HepG2 (cell line): ENCODE measurements around the gene LRRC51. TPM values are rescaled to one million over a fixed set of nuclear protein-coding genes. Genes with fewer than 3 reads are reported as not detected.

Source experiments
- CBX5 ChIP-seq: sonication (generic); formaldehyde crosslinking; IDR thresholded peaks from 2 replicates; pipeline ENCODE4 v1.4.0; 2020; ENCODE audit warnings: missing genetic modification reagents, borderline replicate concordance
- EEA1 ChIP-seq: sonication (generic); formaldehyde crosslinking; IDR thresholded peaks from 2 replicates; pipeline ENCODE4 v1.5.1; 2020; ENCODE audit warnings: mild to moderate bottlenecking, missing genetic modification reagents, borderline replicate concordance
- KMT2B ChIP-seq: IDR thresholded peaks from 2 replicates; pipeline ENCODE4 v1.6.1; 2016; ENCODE audit warnings: missing genetic modification reagents, missing compliant biosample characterization
- RFXAP ChIP-seq: sonication (generic); formaldehyde crosslinking; IDR thresholded peaks from 2 replicates; pipeline ENCODE4 v1.4.0; 2020; ENCODE audit warnings: missing genetic modification reagents, borderline replicate concordance
- TAF15 ChIP-seq: fragments of 200-400 bp; formaldehyde crosslinking; IDR thresholded peaks from one replicate; pipeline ENCODE4 v1.6.1; 2018; ENCODE audit warnings: mild to moderate bottlenecking, low read depth, low read length; ENCODE audit not compliant: poor library complexity, severe bottlenecking
- U2AF2 ChIP-seq: fragments of 200-400 bp; formaldehyde crosslinking; IDR thresholded peaks from 2 replicates; pipeline ENCODE4 v1.6.1; 2017; ENCODE audit warnings: low read depth, mild to moderate bottlenecking, low read length
- ZMYM4 ChIP-seq: sonication (generic); formaldehyde crosslinking; IDR thresholded peaks from 2 replicates; pipeline ENCODE4 v1.8.1; 2023; ENCODE audit warnings: mild to moderate bottlenecking, missing genetic modification reagents
- ZNF274 ChIP-seq: sonication (generic); formaldehyde crosslinking; IDR thresholded peaks from 2 replicates; pipeline ENCODE4 v1.5.1; 2020; ENCODE audit warnings: mild to moderate bottlenecking, missing genetic modification reagents
- ZNF343 ChIP-seq: sonication (generic); formaldehyde crosslinking; IDR thresholded peaks from 2 replicates; pipeline ENCODE4 v1.4.0; 2020; ENCODE audit warnings: mild to moderate bottlenecking, missing genetic modification reagents
- ZNF652 ChIP-seq: IDR thresholded peaks from 2 replicates; pipeline ENCODE4 v1.6.1; 2016; ENCODE audit warnings: low read depth, borderline replicate concordance
- ZNF7 ChIP-seq: IDR thresholded peaks from 2 replicates; pipeline ENCODE4 v1.6.1; 2016; ENCODE audit warnings: missing biosample characterization, missing genetic modification reagents
- ZNF839 ChIP-seq: sonication (generic); formaldehyde crosslinking; IDR thresholded peaks from 2 replicates; pipeline ENCODE4 v1.4.0; 2020; ENCODE audit warnings: missing genetic modification reagents, mild to moderate bottlenecking, borderline replicate concordance
- polyA plus RNA-seq, 8 experiments: library from polyadenylated mRNA; depleted of rRNA in 3 of 8; stranded (reverse) in 7 of 8; unstranded in 1 of 8; fragments of >200 nt; fragmentation: Illumina TruSeq in 4 of 8; extraction: Trizol in 4 of 8; gene quantifications; 2 replicates each; pipeline versions ENCODE4 v1.2.1 to v1.2.3, GENCODE V29; 2011 to 2016; ENCODE audit warnings: low read depth in 4 of 8, missing spikeins in 1 of 8, mixed read lengths in 1 of 8; ENCODE audit not compliant: insufficient read depth in 1 of 8
- total RNA-seq, 5 experiments: library from RNA; depleted of rRNA; stranded (reverse); fragments of >200 nt; fragmentation: Illumina TruSeq; extraction: Trizol; gene quantifications; 2 replicates each; pipeline ENCODE4 v1.2.3, GENCODE V29; 2016; ENCODE audit warnings: low read depth in 1 of 5
- TF ChIP-seq, protein P1 (sequence below): sonication (generic); formaldehyde crosslinking; IDR thresholded peaks from 2 replicates; pipeline ENCODE4 v1.4.0; 2020; ENCODE audit warnings: missing genetic modification reagents
- TF ChIP-seq, protein P2 (sequence below): sonication (generic); formaldehyde crosslinking; IDR thresholded peaks from 2 replicates; pipeline ENCODE4 v1.4.0; 2020; ENCODE audit warnings: missing genetic modification reagents
- TF ChIP-seq, protein P3 (sequence below): sonication (generic); formaldehyde crosslinking; conservative IDR thresholded peaks from 2 replicates; pipeline ENCODE4 v1.8.0; 2022; ENCODE audit warnings: missing genetic modification reagents
- TF ChIP-seq, protein P4 (sequence below): fragments of 450-650 bp; IDR thresholded peaks from 2 replicates; pipeline ENCODE4 v1.6.1; 2016
- TF ChIP-seq, protein P5 (sequence below): sonication (generic); formaldehyde crosslinking; IDR thresholded peaks from 2 replicates; pipeline ENCODE4 v1.4.0; 2020; ENCODE audit warnings: mild to moderate bottlenecking, missing genetic modification reagents
- TF ChIP-seq, protein P6 (sequence below): sonication (generic); formaldehyde crosslinking; IDR thresholded peaks from 2 replicates; pipeline ENCODE4 v1.4.0; 2020; ENCODE audit warnings: missing genetic modification reagents, borderline replicate concordance

LRRC51 gene
- total and polyA plus RNA-seq, 2 of the 13 experiments (the other 11 are each of a cell fraction or from before 2014, with no cell fraction given), result 5.3 to 6.0 TPM

DNA sequence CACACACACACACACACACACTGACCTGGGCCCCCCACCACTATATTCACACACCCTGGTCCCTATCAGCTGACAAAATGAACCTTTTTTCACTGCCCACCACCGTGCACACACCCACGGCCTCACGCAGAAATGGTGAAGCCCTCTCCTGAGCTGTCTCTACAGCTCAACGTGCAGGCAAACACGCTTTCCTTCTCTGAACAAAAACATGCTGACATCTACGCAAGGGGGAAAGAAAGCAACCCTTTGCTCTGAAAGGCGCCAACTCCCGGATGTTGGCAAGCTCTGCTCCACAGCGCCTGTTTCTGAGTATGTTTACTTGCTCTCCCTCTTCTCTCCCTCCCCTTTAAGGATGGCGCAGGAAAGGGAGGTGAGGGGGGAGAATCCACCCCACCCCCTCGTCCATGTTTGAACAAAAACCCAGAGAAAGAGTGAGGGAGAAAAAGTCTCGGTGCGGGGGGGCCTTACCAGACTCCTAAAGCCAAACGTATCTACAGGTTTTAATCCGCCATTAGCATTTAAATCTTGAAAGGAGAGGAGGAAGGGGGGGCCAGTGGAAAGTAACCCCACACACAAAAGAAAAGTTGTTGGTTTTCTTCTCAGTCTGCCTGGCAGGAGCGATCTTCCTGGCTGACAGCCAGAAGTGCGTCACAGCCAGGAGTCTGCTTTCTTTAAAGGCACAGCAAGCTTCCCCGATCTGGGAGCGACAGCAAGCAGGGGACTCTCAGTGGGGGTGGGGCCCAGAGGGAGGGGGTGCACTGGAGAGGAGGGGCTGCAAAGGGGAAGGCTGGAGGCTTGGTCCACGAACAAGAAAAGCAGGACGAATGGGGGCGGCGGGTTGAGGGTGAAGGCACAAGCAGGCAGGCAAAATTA is 39.9 kb upstream of the LRRC51 start (continued):
- TF ChIP-seq, protein P1, sequence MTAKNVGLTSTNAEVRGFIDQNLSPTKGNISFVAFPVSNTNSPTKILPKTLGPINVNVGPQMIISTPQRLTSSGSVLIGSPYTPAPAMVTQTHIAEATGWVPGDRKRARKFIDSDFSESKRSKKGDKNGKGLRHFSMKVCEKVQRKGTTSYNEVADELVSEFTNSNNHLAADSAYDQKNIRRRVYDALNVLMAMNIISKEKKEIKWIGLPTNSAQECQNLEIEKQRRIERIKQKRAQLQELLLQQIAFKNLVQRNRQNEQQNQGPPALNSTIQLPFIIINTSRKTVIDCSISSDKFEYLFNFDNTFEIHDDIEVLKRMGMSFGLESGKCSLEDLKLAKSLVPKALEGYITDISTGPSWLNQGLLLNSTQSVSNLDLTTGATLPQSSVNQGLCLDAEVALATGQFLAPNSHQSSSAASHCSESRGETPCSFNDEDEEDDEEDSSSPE (CRISPR knock-in tag), result peak; percentile 68; the same call in 1 of the 2 replicates
- TF ChIP-seq KMT2B (CRISPR knock-in tag) (no peak), U2AF2 (no peak), EEA1 (CRISPR knock-in tag) (no peak), ZNF839 (no peak), ZNF274 (CRISPR knock-in tag) (no peak), ZMYM4 (CRISPR knock-in tag) (0 out of 2 replicates have a peak, but pooled peaks have one; percentile 29), ZNF343 (CRISPR knock-in tag) (no peak), CBX5 (CRISPR knock-in tag) (0 out of 2 replicates have a peak, but pooled peaks have one; percentile 36), TAF15 (no peak), ZNF7 (CRISPR knock-in tag) (no peak), ZNF652 (CRISPR knock-in tag) (no peak), RFXAP (CRISPR knock-in tag) (peak; percentile 56; the same call in 1 of the 2 replicates)
- TF ChIP-seq, protein P2, sequence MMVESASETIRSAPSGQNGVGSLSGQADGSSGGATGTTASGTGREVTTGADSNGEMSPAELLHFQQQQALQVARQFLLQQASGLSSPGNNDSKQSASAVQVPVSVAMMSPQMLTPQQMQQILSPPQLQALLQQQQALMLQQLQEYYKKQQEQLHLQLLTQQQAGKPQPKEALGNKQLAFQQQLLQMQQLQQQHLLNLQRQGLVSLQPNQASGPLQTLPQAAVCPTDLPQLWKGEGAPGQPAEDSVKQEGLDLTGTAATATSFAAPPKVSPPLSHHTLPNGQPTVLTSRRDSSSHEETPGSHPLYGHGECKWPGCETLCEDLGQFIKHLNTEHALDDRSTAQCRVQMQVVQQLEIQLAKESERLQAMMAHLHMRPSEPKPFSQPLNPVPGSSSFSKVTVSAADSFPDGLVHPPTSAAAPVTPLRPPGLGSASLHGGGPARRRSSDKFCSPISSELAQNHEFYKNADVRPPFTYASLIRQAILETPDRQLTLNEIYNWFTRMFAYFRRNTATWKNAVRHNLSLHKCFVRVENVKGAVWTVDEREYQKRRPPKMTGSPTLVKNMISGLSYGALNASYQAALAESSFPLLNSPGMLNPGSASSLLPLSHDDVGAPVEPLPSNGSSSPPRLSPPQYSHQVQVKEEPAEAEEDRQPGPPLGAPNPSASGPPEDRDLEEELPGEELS (CRISPR knock-in tag), result peak; percentile 69
- TF ChIP-seq, protein P3, sequence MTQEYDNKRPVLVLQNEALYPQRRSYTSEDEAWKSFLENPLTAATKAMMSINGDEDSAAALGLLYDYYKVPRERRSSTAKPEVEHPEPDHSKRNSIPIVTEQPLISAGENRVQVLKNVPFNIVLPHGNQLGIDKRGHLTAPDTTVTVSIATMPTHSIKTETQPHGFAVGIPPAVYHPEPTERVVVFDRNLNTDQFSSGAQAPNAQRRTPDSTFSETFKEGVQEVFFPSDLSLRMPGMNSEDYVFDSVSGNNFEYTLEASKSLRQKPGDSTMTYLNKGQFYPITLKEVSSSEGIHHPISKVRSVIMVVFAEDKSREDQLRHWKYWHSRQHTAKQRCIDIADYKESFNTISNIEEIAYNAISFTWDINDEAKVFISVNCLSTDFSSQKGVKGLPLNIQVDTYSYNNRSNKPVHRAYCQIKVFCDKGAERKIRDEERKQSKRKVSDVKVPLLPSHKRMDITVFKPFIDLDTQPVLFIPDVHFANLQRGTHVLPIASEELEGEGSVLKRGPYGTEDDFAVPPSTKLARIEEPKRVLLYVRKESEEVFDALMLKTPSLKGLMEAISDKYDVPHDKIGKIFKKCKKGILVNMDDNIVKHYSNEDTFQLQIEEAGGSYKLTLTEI (CRISPR knock-in tag), result no peak
- TF ChIP-seq, protein P4, sequence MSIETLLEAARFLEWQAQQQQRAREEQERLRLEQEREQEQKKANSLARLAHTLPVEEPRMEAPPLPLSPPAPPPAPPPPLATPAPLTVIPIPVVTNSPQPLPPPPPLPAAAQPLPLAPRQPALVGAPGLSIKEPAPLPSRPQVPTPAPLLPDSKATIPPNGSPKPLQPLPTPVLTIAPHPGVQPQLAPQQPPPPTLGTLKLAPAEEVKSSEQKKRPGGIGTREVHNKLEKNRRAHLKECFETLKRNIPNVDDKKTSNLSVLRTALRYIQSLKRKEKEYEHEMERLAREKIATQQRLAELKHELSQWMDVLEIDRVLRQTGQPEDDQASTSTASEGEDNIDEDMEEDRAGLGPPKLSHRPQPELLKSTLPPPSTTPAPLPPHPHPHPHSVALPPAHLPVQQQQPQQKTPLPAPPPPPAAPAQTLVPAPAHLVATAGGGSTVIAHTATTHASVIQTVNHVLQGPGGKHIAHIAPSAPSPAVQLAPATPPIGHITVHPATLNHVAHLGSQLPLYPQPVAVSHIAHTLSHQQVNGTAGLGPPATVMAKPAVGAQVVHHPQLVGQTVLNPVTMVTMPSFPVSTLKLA, result peak; percentile 41; the same call in 1 of the 2 replicates
- TF ChIP-seq, protein P5, sequence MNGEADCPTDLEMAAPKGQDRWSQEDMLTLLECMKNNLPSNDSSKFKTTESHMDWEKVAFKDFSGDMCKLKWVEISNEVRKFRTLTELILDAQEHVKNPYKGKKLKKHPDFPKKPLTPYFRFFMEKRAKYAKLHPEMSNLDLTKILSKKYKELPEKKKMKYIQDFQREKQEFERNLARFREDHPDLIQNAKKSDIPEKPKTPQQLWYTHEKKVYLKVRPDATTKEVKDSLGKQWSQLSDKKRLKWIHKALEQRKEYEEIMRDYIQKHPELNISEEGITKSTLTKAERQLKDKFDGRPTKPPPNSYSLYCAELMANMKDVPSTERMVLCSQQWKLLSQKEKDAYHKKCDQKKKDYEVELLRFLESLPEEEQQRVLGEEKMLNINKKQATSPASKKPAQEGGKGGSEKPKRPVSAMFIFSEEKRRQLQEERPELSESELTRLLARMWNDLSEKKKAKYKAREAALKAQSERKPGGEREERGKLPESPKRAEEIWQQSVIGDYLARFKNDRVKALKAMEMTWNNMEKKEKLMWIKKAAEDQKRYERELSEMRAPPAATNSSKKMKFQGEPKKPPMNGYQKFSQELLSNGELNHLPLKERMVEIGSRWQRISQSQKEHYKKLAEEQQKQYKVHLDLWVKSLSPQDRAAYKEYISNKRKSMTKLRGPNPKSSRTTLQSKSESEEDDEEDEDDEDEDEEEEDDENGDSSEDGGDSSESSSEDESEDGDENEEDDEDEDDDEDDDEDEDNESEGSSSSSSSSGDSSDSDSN (CRISPR knock-in tag), result peak; percentile 27; the same call in 1 of the 2 replicates
- TF ChIP-seq, protein P6, sequence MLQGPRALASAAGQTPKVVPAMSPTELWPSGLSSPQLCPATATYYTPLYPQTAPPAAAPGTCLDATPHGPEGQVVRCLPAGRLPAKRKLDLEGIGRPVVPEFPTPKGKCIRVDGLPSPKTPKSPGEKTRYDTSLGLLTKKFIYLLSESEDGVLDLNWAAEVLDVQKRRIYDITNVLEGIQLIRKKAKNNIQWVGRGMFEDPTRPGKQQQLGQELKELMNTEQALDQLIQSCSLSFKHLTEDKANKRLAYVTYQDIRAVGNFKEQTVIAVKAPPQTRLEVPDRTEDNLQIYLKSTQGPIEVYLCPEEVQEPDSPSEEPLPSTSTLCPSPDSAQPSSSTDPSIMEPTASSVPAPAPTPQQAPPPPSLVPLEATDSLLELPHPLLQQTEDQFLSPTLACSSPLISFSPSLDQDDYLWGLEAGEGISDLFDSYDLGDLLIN (CRISPR knock-in tag), result no peak
